ENCODE data around the gene OR2A14.

OR2A14 gene, protein sequence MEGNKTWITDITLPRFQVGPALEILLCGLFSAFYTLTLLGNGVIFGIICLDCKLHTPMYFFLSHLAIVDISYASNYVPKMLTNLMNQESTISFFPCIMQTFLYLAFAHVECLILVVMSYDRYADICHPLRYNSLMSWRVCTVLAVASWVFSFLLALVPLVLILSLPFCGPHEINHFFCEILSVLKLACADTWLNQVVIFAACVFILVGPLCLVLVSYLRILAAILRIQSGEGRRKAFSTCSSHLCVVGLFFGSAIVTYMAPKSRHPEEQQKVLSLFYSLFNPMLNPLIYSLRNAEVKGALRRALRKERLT

DNA sequence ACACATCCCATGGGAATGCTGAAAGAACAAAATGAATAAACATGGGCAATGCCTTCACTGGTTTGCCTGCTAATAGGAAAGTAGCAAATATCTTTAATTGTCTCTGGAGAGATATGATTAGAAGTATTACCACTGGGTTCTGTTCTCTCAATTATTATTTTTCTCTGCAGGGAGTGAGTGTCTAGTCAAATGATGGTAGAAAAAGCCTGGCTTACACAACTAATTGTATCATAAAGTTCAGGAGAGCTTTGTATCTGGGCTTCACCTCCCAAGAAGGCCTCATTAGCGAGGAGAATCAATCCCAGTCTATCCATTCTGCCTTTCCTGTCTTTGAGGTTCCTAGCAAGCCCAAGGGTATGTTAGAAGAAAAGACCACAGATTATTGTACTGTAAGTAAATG, at the start of gene OR2A14:
Gene OR2A14 (plus strand): TSS at position 301 of the 400 bp plus-strand sequence. CDS start 5,937 bp downstream, outside the sequence.
- no peaks in the 10 kb centered on the region for H3K4me1 ChIP-seq (ENCODE audit: control insufficient read depth, insufficient read depth, low read length)
- no peak within 1 kb of the TSS for H3K4me3 ChIP-seq (ENCODE audit: low read length)
- no peaks in the 10 kb centered on the region for H3K36me3 ChIP-seq (ENCODE audit: control insufficient read depth, insufficient read depth, low read length)
- no peaks in the 10 kb centered on the region for H3K27me3 ChIP-seq (ENCODE audit: control insufficient read depth, insufficient read depth, low read length)
- no peak within 1 kb of the TSS for H3K9ac ChIP-seq (ENCODE audit: low read length)
- no peak within 1 kb of the TSS for H3K27ac ChIP-seq (ENCODE audit: low read depth, low read length)

- no peaks in the 10 kb centered on the region for H3K4me1 ChIP-seq (ENCODE audit: control insufficient read depth, insufficient read depth, low read length)
- no peaks in the 10 kb centered on the region for H3K36me3 ChIP-seq (ENCODE audit: control insufficient read depth, insufficient read depth, low read length)
These were observed 48.6 kb upstream of the OR2A14 start for GRCh38 chr7:144074374-144074773.

GRCh38 chr7:144085978-144086377, 37.0 kb upstream of the OR2A14 start, which contains the start of gene OR2A12:
OR2A12 (plus strand) TSS chr7:144086278; CDS start chr7:144095108, 8,830 bp downstream.
- Histone ChIP-seq H3K4me1 (ENCODE audit: control insufficient read depth, insufficient read depth, low read length) (no peaks in the 10 kb centered on the region), H3K4me3 (ENCODE audit: low read length) (no peak within 1 kb of the TSS), H3K36me3 (ENCODE audit: control insufficient read depth, insufficient read depth, low read length) (no peaks in the 10 kb centered on the region), H3K27ac (ENCODE audit: low read depth, low read length) (no peak within 1 kb of the TSS), H3K9ac (ENCODE audit: low read length) (no peak within 1 kb of the TSS), H3K27me3 (ENCODE audit: control insufficient read depth, insufficient read depth, low read length) (no peaks in the 10 kb centered on the region)

More at GRCh38 chr7:144074374-144074773, 48.6 kb upstream of the OR2A14 start:
- Histone ChIP-seq H3K27me3 (ENCODE audit: control insufficient read depth, insufficient read depth, low read length) (no peaks in the 10 kb centered on the region), H3K4me3 (ENCODE audit: low read length) (no peak overlapping the region), H3K9ac (ENCODE audit: low read length) (no peak overlapping the region), H3K27ac (ENCODE audit: low read depth, low read length) (no peak overlapping the region)

DNA sequence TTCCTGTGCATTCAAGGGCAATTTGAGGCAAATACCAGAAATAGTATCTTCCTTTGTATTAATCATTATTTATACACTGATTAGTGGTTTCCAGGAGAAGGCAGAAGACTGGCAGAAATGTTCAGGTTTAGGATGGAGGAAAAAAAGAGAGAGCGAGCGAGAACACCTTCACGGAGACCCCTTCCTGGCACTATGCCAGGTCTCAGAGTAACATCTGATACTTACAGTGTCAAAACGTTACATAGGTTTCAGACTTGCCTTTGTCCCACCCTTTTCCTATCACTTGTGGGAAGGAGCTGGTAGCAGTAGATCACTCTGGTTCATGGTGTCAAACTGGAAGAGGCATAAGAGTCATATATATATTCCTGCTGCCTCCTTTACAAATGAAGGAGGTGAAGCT, 36.2 kb upstream of the OR2A14 start:
- Histone ChIP-seq H3K27ac (ENCODE audit: low read depth, low read length) (no peak overlapping the region), H3K36me3 (ENCODE audit: control insufficient read depth, insufficient read depth, low read length) (no peaks in the 10 kb centered on the region), H3K4me1 (ENCODE audit: control insufficient read depth, insufficient read depth, low read length) (no peaks in the 10 kb centered on the region), H3K27me3 (ENCODE audit: control insufficient read depth, insufficient read depth, low read length) (no peaks in the 10 kb centered on the region), H3K4me3 (ENCODE audit: low read length) (no peak overlapping the region), H3K9ac (ENCODE audit: low read length) (no peak overlapping the region)

GRCh38 chr7:144087230-144087629, 35.7 kb upstream of the OR2A14 start:
- H3K4me3 ChIP-seq (ENCODE audit: low read length) = no peak overlapping the region
- H3K27me3 ChIP-seq (ENCODE audit: control insufficient read depth, insufficient read depth, low read length) = no peaks in the 10 kb centered on the region
- H3K4me1 ChIP-seq (ENCODE audit: control insufficient read depth, insufficient read depth, low read length) = no peaks in the 10 kb centered on the region
- no peak overlapping the region for H3K9ac ChIP-seq (ENCODE audit: low read length)
- H3K27ac ChIP-seq (ENCODE audit: low read depth, low read length) = no peak overlapping the region
- no peaks in the 10 kb centered on the region for H3K36me3 ChIP-seq (ENCODE audit: control insufficient read depth, insufficient read depth, low read length)

GRCh38 chr7:144090667-144091066, 32.3 kb upstream of the OR2A14 start:
- H3K4me1 ChIP-seq (ENCODE audit: control insufficient read depth, insufficient read depth, low read length) = no peaks in the 10 kb centered on the region
- H3K27ac ChIP-seq (ENCODE audit: low read depth, low read length) = no peak overlapping the region
- no peaks in the 10 kb centered on the region for H3K27me3 ChIP-seq (ENCODE audit: control insufficient read depth, insufficient read depth, low read length)
- no peaks in the 10 kb centered on the region for H3K36me3 ChIP-seq (ENCODE audit: control insufficient read depth, insufficient read depth, low read length)
- no peak overlapping the region for H3K9ac ChIP-seq (ENCODE audit: low read length)
- H3K4me3 ChIP-seq (ENCODE audit: low read length) = no peak overlapping the region

GRCh38 chr7:144098776-144099175, 24.2 kb upstream of the OR2A14 start:
- Histone ChIP-seq H3K36me3 (ENCODE audit: control insufficient read depth, insufficient read depth, low read length) (no peaks in the 10 kb centered on the region), H3K9ac (ENCODE audit: low read length) (no peak overlapping the region), H3K4me1 (ENCODE audit: control insufficient read depth, insufficient read depth, low read length) (no peaks in the 10 kb centered on the region), H3K27me3 (ENCODE audit: control insufficient read depth, insufficient read depth, low read length) (no peaks in the 10 kb centered on the region), H3K4me3 (ENCODE audit: low read length) (no peak overlapping the region), H3K27ac (ENCODE audit: low read depth, low read length) (no peak overlapping the region)

DNA sequence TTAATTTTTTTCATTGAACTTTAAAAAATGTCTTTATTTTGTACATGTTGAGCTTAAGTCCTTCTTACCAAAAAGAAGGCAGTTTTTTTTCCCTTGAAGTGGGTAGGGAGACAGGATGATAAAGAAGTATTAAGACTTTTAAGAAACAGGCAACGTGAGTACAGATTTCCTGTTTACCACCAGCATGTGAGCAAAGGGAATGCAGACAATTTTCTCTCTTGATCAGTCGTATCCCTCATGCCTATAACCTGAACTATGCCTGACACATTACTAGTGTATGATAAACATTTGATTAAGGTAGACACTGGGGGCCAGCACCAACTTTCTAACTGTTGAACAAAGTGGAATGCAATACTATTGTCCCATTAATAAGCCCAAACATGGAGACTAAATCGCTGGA, 22.4 kb upstream of the OR2A14 start:
- H3K4me3 ChIP-seq (ENCODE audit: low read length) = no peak overlapping the region
- H3K36me3 ChIP-seq (ENCODE audit: control insufficient read depth, insufficient read depth, low read length) = no peaks in the 10 kb centered on the region
- H3K27me3 ChIP-seq (ENCODE audit: control insufficient read depth, insufficient read depth, low read length) = no peaks in the 10 kb centered on the region
- H3K9ac ChIP-seq (ENCODE audit: low read length) = no peak overlapping the region
- no peaks in the 10 kb centered on the region for H3K4me1 ChIP-seq (ENCODE audit: control insufficient read depth, insufficient read depth, low read length)
- H3K27ac ChIP-seq (ENCODE audit: low read depth, low read length) = no peak overlapping the region

DNA sequence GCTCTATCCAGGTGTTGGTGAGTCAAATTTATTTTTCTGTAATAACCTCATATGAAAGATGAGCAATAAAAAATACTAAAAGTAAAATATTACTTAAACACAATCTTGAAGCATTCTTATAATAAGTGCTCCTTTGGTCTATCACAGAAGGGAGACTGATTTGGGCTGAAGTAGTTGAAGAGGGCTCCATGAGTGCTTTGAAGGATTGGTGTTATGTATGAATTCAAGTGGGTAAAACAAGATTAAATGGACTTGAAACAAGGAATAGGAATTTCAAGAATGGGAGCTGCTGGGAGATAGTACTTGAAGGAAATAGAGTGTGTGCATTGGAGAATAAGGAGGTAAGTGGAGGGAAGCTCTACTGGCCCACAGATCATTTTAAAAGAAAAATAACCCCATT, 20.9 kb upstream of the OR2A14 start:
- Histone ChIP-seq H3K36me3 (ENCODE audit: control insufficient read depth, insufficient read depth, low read length) (no peaks in the 10 kb centered on the region), H3K4me3 (ENCODE audit: low read length) (no peak overlapping the region), H3K9ac (ENCODE audit: low read length) (no peak overlapping the region), H3K4me1 (ENCODE audit: control insufficient read depth, insufficient read depth, low read length) (no peaks in the 10 kb centered on the region), H3K27ac (ENCODE audit: low read depth, low read length) (no peak overlapping the region), H3K27me3 (ENCODE audit: control insufficient read depth, insufficient read depth, low read length) (no peaks in the 10 kb centered on the region)

GRCh38 chr7:144105211-144105610, 17.8 kb upstream of the OR2A14 start:
- no peaks in the 10 kb centered on the region for H3K36me3 ChIP-seq (ENCODE audit: control insufficient read depth, insufficient read depth, low read length)
- H3K27me3 ChIP-seq (ENCODE audit: control insufficient read depth, insufficient read depth, low read length) = no peaks in the 10 kb centered on the region
- H3K9ac ChIP-seq (ENCODE audit: low read length) = no peak overlapping the region
- H3K4me1 ChIP-seq (ENCODE audit: control insufficient read depth, insufficient read depth, low read length) = no peaks in the 10 kb centered on the region
- no peak overlapping the region for H3K4me3 ChIP-seq (ENCODE audit: low read length)
- no peak overlapping the region for H3K27ac ChIP-seq (ENCODE audit: low read depth, low read length)

DNA sequence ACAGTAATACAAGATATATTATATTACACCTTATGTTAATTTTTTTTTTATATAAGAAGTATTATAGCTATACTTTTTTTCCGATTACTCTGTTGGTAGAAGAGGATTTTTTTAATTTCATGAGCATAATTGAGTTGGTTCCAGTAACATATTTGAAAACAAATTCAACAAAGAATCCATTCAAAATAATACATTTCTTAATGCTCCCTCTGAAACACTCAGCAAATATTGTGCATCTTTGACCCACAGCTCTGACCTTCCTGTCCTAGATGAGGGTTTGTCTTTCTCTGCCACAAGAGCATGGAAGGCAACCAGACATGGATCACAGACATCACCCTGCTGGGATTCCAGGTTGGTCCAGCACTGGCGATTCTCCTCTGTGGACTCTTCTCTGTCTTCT, 13.7 kb upstream of the OR2A14 start, which contains the start of gene OR2A2:
Gene OR2A2 (plus strand): TSS at position 301 of the 400 bp plus-strand sequence. CDS start 0 bp downstream, at position 301.
- Histone ChIP-seq H3K4me3 (ENCODE audit: low read length) (no peak within 1 kb of the TSS), H3K36me3 (ENCODE audit: control insufficient read depth, insufficient read depth, low read length) (no peaks in the 10 kb centered on the region), H3K27me3 (ENCODE audit: control insufficient read depth, insufficient read depth, low read length) (no peaks in the 10 kb centered on the region), H3K27ac (ENCODE audit: low read depth, low read length) (no peak within 1 kb of the TSS), H3K4me1 (ENCODE audit: control insufficient read depth, insufficient read depth, low read length) (no peaks in the 10 kb centered on the region), H3K9ac (ENCODE audit: low read length) (no peak within 1 kb of the TSS)

DNA sequence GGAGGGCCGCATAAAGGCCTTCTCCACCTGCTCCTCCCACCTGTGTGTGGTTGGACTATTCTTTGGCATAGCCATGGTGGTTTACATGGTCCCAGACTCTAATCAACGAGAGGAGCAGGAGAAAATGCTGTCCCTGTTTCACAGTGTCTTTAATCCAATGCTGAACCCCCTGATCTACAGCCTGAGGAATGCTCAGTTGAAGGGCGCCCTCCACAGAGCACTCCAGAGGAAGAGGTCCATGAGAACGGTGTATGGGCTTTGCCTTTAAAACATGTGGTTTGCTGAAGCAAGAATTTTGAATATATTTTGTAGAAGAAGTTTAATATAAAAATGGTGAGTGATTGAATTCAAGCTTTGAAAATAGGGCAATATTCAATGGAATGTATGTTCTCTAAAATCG, 12.7 kb upstream of the OR2A14 start:
- Histone ChIP-seq H3K4me3 (ENCODE audit: low read length) (no peak overlapping the region), H3K27ac (ENCODE audit: low read depth, low read length) (no peak overlapping the region), H3K27me3 (ENCODE audit: control insufficient read depth, insufficient read depth, low read length) (no peaks in the 10 kb centered on the region), H3K36me3 (ENCODE audit: control insufficient read depth, insufficient read depth, low read length) (no peaks in the 10 kb centered on the region), H3K9ac (ENCODE audit: low read length) (no peak overlapping the region), H3K4me1 (ENCODE audit: control insufficient read depth, insufficient read depth, low read length) (no peaks in the 10 kb centered on the region)

DNA sequence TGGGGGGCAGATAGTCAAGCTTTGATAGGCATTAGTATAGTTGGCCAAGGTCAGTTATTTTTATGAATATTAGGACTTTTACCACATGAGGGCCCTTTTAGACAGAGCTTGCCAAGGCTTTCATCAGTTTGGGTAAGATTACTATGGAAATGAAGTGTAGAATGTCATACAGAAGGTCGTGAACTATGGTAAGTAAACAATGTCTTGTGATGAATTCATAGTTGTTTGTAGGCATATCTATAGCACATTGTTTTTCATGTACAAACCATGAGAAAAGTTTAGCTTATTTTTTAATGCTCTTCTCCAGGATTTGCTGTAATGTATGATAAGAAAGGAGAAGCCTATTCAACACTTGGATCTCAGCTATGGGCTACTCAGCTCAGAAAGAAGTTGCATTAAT, 9.3 kb upstream of the OR2A14 start:
- Histone ChIP-seq H3K27me3 (ENCODE audit: control insufficient read depth, insufficient read depth, low read length) (no peaks in the 10 kb centered on the region), H3K36me3 (ENCODE audit: control insufficient read depth, insufficient read depth, low read length) (no peaks in the 10 kb centered on the region), H3K4me1 (ENCODE audit: control insufficient read depth, insufficient read depth, low read length) (no peaks in the 10 kb centered on the region), H3K4me3 (ENCODE audit: low read length) (no peak overlapping the region), H3K9ac (ENCODE audit: low read length) (no peak overlapping the region), H3K27ac (ENCODE audit: low read depth, low read length) (no peak overlapping the region)

All from rectal smooth muscle tissue (tissue), 1 donor.